Effector memory CD4-positive, alpha-beta T cell (primary cell): Measurements from ENCODE around the gene BTF3L4.

ENCODE experiments used
- DNase-seq, 3 donors: peaks; one replicate each; pipeline ENCODE4 v3.0.0-alpha.2; 2020
- H3K27ac ChIP-seq: 2 replicates; pipeline ENCODE4 v1.7.0; 2013; ENCODE audit warnings: mild to moderate bottlenecking, low read length, moderate library complexity; ENCODE audit not compliant: insufficient read depth, poor library complexity, severe bottlenecking
- H3K27me3 ChIP-seq: replicated peaks from 2 replicates; pipeline ENCODE4 v1.7.0; 2013; ENCODE audit warnings: mild to moderate bottlenecking, low read length; ENCODE audit not compliant: insufficient read depth, control insufficient read depth, poor library complexity, severe bottlenecking
- H3K36me3 ChIP-seq: 2 replicates; pipeline ENCODE4 v1.7.0; 2013; ENCODE audit warnings: mild to moderate bottlenecking, low read length, moderate library complexity; ENCODE audit not compliant: control insufficient read depth, insufficient read depth
- H3K4me1 ChIP-seq: 2 replicates; pipeline ENCODE4 v1.7.0; 2013; ENCODE audit warnings: low read length, mild to moderate bottlenecking; ENCODE audit not compliant: control insufficient read depth, insufficient read depth, poor library complexity, severe bottlenecking
- H3K4me3 ChIP-seq: 2 replicates; pipeline ENCODE4 v1.7.0; 2013; ENCODE audit warnings: low read length, low read depth, mild to moderate bottlenecking; ENCODE audit not compliant: insufficient read depth, poor library complexity, severe bottlenecking
- H3K9me3 ChIP-seq: 2 replicates; pipeline ENCODE4 v1.7.0; 2013; ENCODE audit warnings: mild to moderate bottlenecking, low read length, moderate library complexity; ENCODE audit not compliant: control insufficient read depth

BTF3L4 gene

GRCh38 chr1:52055066-52055865, 829 bp upstream of the BTF3L4 start, which contains the start of gene TXNDC12:
TXNDC12 (minus strand) TSS chr1:52055191; CDS start chr1:52055096, 95 bp downstream.
- Histone ChIP-seq H3K4me3 (peak within 1 kb of the TSS; percentile 77), H3K27ac (peak within 1 kb of the TSS; percentile 84)
- DNase-seq = peak; percentile 33 to 61 (median 49)

GRCh38 chr1:52055866-52056162, 281 bp upstream of the BTF3L4 start:
- DNase-seq = no peak
- peaks cover 17% of the 10 kb centered on the region for H3K4me1 ChIP-seq
- no peaks in the 10 kb centered on the region for H3K27me3 ChIP-seq
- H3K9me3 ChIP-seq = no peaks in the 10 kb centered on the region
- H3K36me3 ChIP-seq = peaks cover 15% of the 10 kb centered on the region
- H3K27ac ChIP-seq = peak overlapping the region; percentile 84
- peak overlapping the region; percentile 77 for H3K4me3 ChIP-seq

More at GRCh38 chr1:52055066-52055865, 829 bp upstream of the BTF3L4 start, which contains the start of gene TXNDC12:
- no peaks in the 10 kb centered on the region for H3K9me3 ChIP-seq
- peaks cover 17% of the 10 kb centered on the region for H3K4me1 ChIP-seq
- no peaks in the 10 kb centered on the region for H3K27me3 ChIP-seq
- H3K36me3 ChIP-seq = peaks cover 13% of the 10 kb centered on the region

- H3K4me1 ChIP-seq = peaks cover 17% of the 10 kb centered on the region
- peak overlapping the region; percentile 77 for H3K4me3 ChIP-seq
Measured at GRCh38 chr1:52056937-52057231, 789 bp downstream of the BTF3L4 start.

GRCh38 chr1:52057255-52057654, 1.2 kb downstream of the BTF3L4 start:
- Histone ChIP-seq H3K36me3 (peaks cover 13% of the 10 kb centered on the region), H3K4me3 (peak overlapping the region; percentile 77), H3K27ac (peak overlapping the region; percentile 84), H3K4me1 (peaks cover 17% of the 10 kb centered on the region), H3K9me3 (no peaks in the 10 kb centered on the region), H3K27me3 (no peaks in the 10 kb centered on the region)
- DNase-seq = no peak

More at GRCh38 chr1:52056937-52057231, 789 bp downstream of the BTF3L4 start:
- H3K36me3 ChIP-seq = peaks cover 13% of the 10 kb centered on the region
- no peaks in the 10 kb centered on the region for H3K9me3 ChIP-seq
- H3K27ac ChIP-seq = peak overlapping the region; percentile 84
- no peak for DNase-seq
- H3K27me3 ChIP-seq = no peaks in the 10 kb centered on the region

GRCh38 chr1:52057876-52058415, 1.9 kb downstream of the BTF3L4 start:
- peaks cover 13% of the 10 kb centered on the region for H3K36me3 ChIP-seq
- H3K4me3 ChIP-seq = no peak overlapping the region
- no peaks in the 10 kb centered on the region for H3K9me3 ChIP-seq
- DNase-seq = no peak
- H3K27ac ChIP-seq = no peak overlapping the region
- H3K4me1 ChIP-seq = peaks cover 17% of the 10 kb centered on the region
- no peaks in the 10 kb centered on the region for H3K27me3 ChIP-seq

GRCh38 chr1:52059321-52059720, 3.2 kb downstream of the BTF3L4 start:
- no peak for DNase-seq
- Histone ChIP-seq H3K36me3 (peaks cover 23% of the 10 kb centered on the region), H3K4me1 (peaks cover 17% of the 10 kb centered on the region), H3K9me3 (no peaks in the 10 kb centered on the region), H3K4me3 (no peak overlapping the region), H3K27ac (no peak overlapping the region), H3K27me3 (no peaks in the 10 kb centered on the region)

- no peak overlapping the region for H3K27ac ChIP-seq
- no peaks in the 10 kb centered on the region for H3K27me3 ChIP-seq
- H3K4me3 ChIP-seq = no peak overlapping the region
- peaks cover 12% of the 10 kb centered on the region for H3K4me1 ChIP-seq
- H3K36me3 ChIP-seq = peaks cover 28% of the 10 kb centered on the region
- no peaks in the 10 kb centered on the region for H3K9me3 ChIP-seq
- no peak for DNase-seq
Measured at GRCh38 chr1:52059888-52060287, 3.8 kb downstream of the BTF3L4 start.

GRCh38 chr1:52060822-52061221, 4.7 kb downstream of the BTF3L4 start:
- H3K4me1 ChIP-seq = peaks cover 12% of the 10 kb centered on the region
- H3K9me3 ChIP-seq = no peaks in the 10 kb centered on the region
- H3K4me3 ChIP-seq = no peak overlapping the region
- peaks cover 35% of the 10 kb centered on the region for H3K36me3 ChIP-seq
- no peaks in the 10 kb centered on the region for H3K27me3 ChIP-seq
- no peak overlapping the region for H3K27ac ChIP-seq
- DNase-seq = no peak

- no peaks in the 10 kb centered on the region for H3K27me3 ChIP-seq
- peaks cover 49% of the 10 kb centered on the region for H3K36me3 ChIP-seq
- H3K4me1 ChIP-seq = no peaks in the 10 kb centered on the region
- no peak for DNase-seq
- no peak overlapping the region for H3K27ac ChIP-seq
- no peak overlapping the region for H3K4me3 ChIP-seq
- H3K9me3 ChIP-seq = no peaks in the 10 kb centered on the region
Measured at GRCh38 chr1:52063192-52063591, 7.1 kb downstream of the BTF3L4 start.

- no peak overlapping the region for H3K27ac ChIP-seq
- peaks cover 25% of the 10 kb centered on the region for H3K36me3 ChIP-seq
- no peak overlapping the region for H3K4me3 ChIP-seq
Measured at GRCh38 chr1:52070704-52071103, 14.6 kb downstream of the BTF3L4 start.

More at GRCh38 chr1:52070704-52071103, 14.6 kb downstream of the BTF3L4 start:
- Histone ChIP-seq H3K9me3 (no peaks in the 10 kb centered on the region), H3K4me1 (no peaks in the 10 kb centered on the region), H3K27me3 (no peaks in the 10 kb centered on the region)
- DNase-seq = no peak
